ENCODE measurements around the gene GPR107.
"Not testable (repeated sequence)": the region's sequence is repeated elsewhere in the genome, so short reads cannot be mapped to it uniquely, and the experiment has no call there.

- not testable (repeated sequence) for TF ChIP-seq EZH2 (IDR thresholded peaks at IDR 0.05; ENCODE audit: borderline replicate concordance, low read length); CTCF (conservative IDR thresholded peaks at IDR 0.05 in 1 of 2, IDR thresholded peaks at IDR 0.05 in 1 of 2; ENCODE audit: extremely low read depth in 1 of 2, insufficient read depth in 1 of 2, low read depth in 1 of 2, low read length in 2 of 2)
These were observed 46.8 kb upstream of the GPR107 start for GRCh38 chr9:130006952-130007351.

Data from mammary epithelial cell (primary cell).